HEK293T (cell line): Measurements from ENCODE around the gene ACKR3.

Experiments
- ARNT ChIP-seq: fragments of 450-650 bp; IDR thresholded peaks from 2 replicates; pipeline ENCODE4 v1.6.1; 2017; ENCODE audit warnings: mild to moderate bottlenecking
- BHLHE40 ChIP-seq: fragments of 450-650 bp; IDR thresholded peaks from 2 replicates; pipeline ENCODE4 v1.6.1; 2016; ENCODE audit warnings: mild to moderate bottlenecking, moderate library complexity, borderline replicate concordance
- ELF4 ChIP-seq: fragments of 450-650 bp; IDR thresholded peaks from 2 replicates; pipeline ENCODE4 v1.6.1; 2017; ENCODE audit warnings: antibody characterized with exemption
- FOXM1 ChIP-seq: fragments of 450-650 bp; IDR thresholded peaks from 2 replicates; pipeline ENCODE4 v1.6.1; 2017; ENCODE audit warnings: mild to moderate bottlenecking, borderline replicate concordance
- HDGF ChIP-seq: fragments of 450-650 bp; IDR thresholded peaks from 2 replicates; pipeline ENCODE4 v1.6.1; 2017; ENCODE audit warnings: antibody characterized with exemption, borderline replicate concordance
- SP1 ChIP-seq: fragments of 450-650 bp; IDR thresholded peaks from 2 replicates; pipeline ENCODE4 v1.6.1; 2017

GRCh38 chr2:236527159-236527630 is 42.4 kb upstream of the ACKR3 start:
- no peak for TF ChIP-seq SP1
- TF ChIP-seq BHLHE40 = no peak
- TF ChIP-seq HDGF = no peak
- no peak for TF ChIP-seq ELF4
- no peak for TF ChIP-seq FOXM1
- TF ChIP-seq ARNT = no peak
